ENCODE data around the gene RAB9B.

DNA sequence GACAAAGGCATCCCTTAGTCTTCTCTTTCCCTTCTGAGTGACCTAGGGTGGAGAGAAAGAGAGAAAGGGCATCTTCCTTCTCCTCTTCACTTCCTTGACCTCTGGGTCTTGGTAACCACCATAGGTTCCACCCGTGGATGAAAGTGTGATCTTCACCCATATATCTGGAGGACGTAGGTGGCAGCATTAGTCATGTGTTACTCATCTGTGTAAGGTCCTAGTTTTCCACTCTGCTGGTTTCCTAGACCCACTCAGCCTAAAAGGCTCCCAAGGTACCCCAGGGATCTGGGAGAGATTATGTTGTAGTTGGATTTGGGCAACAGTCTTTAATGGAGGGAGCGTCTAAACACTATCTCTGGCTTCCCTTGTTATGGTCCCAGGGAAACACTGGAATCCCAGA lies 45.5 kb upstream of the RAB9B start:
- TF ChIP-seq, protein P1, sequence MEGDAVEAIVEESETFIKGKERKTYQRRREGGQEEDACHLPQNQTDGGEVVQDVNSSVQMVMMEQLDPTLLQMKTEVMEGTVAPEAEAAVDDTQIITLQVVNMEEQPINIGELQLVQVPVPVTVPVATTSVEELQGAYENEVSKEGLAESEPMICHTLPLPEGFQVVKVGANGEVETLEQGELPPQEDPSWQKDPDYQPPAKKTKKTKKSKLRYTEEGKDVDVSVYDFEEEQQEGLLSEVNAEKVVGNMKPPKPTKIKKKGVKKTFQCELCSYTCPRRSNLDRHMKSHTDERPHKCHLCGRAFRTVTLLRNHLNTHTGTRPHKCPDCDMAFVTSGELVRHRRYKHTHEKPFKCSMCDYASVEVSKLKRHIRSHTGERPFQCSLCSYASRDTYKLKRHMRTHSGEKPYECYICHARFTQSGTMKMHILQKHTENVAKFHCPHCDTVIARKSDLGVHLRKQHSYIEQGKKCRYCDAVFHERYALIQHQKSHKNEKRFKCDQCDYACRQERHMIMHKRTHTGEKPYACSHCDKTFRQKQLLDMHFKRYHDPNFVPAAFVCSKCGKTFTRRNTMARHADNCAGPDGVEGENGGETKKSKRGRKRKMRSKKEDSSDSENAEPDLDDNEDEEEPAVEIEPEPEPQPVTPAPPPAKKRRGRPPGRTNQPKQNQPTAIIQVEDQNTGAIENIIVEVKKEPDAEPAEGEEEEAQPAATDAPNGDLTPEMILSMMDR (IDR thresholded peaks at IDR 0.05), result no peak
- no peak for TF ChIP-seq POLR2A (IDR thresholded peaks at IDR 0.05)

Measured in Peyer's patch (tissue), 4 donors.